NK-92 (cell line): ENCODE data around the gene TAF1A.
"Not testable (repeated sequence)": the region's sequence is repeated elsewhere in the genome, so short reads cannot be mapped to it uniquely, and the experiment has no call there.

Experiments used
- DNase-seq: peaks from one replicate; lab custom pipeline; 2025; ENCODE audit not compliant: unreplicated experiment; lab: John Stamatoyannopoulos, UW

The TAF1A gene

DNA sequence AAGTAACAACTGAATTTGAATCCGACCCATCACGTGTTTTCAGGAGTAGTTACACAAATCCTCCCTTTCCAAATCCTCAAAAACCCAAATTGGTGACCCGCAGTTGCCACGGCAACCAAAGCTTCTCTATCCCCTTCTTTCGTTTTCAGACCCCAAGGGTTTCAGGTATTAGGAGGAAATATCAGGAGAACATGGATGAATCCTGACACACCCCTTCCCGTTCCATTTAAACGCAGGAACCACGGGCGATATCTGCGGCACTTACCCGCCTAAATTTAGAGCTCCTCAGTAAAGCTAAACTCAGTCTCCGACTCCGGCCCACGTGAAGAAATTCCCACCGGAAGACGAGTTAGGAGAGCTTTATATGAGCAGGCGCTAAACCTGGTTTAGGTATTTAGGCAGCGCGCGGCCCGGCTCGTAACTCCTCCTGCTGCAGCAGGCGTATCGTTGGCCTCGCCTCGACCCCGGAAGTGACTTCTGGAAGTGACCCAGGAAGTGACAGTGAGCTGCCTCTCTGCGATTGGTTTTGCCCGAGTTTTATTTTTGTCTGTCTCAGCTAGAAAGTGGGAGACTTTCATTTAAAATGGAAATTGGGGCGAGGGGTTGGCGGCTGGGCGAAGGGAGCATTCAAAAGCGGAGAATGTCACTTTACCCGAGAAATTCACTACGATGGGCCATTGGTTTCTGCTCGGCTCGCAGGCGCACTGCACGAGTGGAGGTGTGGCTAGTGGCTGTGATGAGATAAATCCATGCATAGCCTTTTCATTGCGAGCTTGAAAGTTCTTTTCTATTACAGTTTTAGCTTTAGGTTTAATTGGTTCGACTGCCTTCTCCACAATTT is at the start of gene TAF1A:
TSS of gene TAF1A (minus strand) at position 472 of the 841 bp plus-strand sequence.
- DNase-seq: peak; percentile 34

- DNase-seq: no peak
Measured at GRCh38 chr1:222634180-222635013, 44.7 kb upstream of the TAF1A start.

- DNase-seq: no peak
Measured at GRCh38 chr1:222632749-222633148, 43.0 kb upstream of the TAF1A start.

- no peak for DNase-seq
Measured at GRCh38 chr1:222631611-222632208, 42.0 kb upstream of the TAF1A start.

- no peak for DNase-seq
Measured at GRCh38 chr1:222629921-222630535, 40.3 kb upstream of the TAF1A start.

- no peak for DNase-seq
Measured at GRCh38 chr1:222627232-222627631, 37.5 kb upstream of the TAF1A start.

DNA sequence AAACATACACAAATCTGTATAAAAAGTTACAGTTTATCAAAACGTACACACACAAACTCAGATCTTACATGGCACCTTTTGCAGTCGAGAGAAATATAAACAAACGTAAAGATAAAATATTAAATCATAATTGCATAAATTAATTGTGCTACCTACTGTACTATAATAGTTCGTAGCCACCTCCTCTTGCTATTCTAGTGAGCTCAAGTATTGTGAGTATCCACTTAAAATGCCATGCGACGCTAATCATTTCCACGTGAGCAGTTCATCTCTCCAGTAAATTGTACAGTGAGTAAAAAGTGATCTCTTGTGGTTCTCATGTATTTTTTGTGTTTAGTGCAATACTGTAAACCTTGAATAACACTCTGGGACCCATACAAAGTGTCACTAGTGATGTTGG is 34.5 kb upstream of the TAF1A start:
- DNase-seq: no peak

DNA sequence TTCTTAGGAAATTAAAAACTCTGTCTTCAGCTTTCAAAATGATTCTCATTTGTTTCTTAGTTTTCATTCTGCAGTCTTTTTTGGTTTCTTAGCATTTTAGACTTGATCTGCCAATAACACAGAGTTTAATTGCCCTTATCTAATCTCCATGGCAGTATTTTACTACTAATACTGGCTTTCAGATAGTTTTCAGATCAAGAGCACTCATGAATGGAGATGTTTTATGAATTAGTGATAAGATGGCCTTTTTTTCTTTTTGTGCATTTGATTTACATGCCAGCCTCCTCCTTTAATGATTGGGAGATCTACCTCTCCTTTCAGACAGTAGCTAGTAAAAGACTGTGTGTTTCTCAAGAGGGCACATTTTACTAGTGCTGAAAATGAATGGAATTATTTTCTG is 33.7 kb upstream of the TAF1A start:
- DNase-seq: no peak

GRCh38 chr1:222622765-222623164 is 33.0 kb upstream of the TAF1A start:
- no peak for DNase-seq

GRCh38 chr1:222620566-222620965 is 30.8 kb upstream of the TAF1A start:
- no peak for DNase-seq

GRCh38 chr1:222618880-222619596 is 29.3 kb upstream of the TAF1A start:
- no peak for DNase-seq

DNA sequence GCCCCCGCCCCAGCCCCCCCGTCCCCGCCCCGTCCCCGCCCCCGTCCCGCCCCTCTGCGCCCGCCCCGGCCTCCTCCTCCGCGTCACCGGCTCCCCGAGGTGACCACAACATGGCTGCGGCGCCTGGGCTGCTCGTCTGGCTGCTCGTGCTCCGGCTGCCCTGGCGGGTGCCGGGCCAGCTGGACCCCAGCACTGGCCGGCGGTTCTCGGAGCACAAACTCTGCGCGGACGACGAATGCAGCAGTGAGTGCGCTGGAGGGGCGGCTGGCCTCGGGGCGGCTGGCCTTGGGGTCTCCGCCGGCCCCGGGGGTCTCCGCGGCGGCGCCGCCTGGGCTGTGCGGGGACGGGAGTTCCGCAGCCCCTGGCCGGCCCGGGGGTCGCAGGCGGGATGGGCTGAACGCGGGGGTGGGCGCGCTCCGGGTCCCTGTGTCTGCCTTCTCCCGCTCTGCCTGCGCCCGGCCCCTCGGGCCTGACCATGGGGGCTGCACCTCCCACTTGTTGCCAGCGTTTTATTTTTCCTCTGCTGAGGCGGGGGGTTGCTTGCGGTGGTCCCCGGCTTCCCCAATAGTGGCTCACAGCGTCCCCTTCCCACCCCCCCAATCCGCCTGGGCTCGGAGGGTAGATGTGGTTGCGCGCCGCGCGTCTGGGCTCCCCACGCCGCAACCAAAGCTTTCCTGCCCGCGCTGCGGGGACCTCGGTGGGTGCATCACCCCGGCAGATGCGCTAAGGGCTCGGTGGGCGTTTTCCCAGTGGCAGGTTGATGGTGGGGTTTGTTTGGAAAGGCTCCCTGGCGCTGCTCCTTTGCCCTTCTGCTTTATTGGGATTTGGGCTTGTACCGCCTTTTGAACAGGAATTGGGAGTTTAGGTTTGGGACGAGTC is 28.5 kb upstream of the TAF1A start, which contains the start of gene MIA3:
TSS of gene MIA3 (plus strand) at position 97 of the 879 bp plus-strand sequence. CDS start at position 111, 14 bp downstream.
- no peak for DNase-seq

GRCh38 chr1:222617367-222617951 is 27.7 kb upstream of the TAF1A start:
- peak; percentile 53 for DNase-seq

DNA sequence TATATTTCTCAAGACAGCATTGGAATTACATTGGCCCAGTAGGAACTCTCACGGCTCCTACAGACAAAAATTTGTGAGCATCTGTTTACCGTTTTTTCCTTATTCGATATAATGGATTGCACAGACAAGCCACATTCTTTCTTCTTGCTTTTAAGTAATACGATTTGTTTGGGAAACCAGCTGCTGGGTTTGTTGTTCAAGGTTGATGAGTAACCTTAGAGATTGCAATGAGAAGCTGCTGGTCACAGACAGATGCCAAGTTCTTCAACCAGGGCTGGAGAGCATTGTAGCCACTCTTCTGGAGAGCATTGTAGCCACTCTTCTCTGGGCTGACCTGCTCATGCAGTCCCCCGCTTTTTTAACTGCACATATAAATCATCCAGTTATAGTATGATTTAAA is 26.8 kb upstream of the TAF1A start:
- no peak for DNase-seq

DNA sequence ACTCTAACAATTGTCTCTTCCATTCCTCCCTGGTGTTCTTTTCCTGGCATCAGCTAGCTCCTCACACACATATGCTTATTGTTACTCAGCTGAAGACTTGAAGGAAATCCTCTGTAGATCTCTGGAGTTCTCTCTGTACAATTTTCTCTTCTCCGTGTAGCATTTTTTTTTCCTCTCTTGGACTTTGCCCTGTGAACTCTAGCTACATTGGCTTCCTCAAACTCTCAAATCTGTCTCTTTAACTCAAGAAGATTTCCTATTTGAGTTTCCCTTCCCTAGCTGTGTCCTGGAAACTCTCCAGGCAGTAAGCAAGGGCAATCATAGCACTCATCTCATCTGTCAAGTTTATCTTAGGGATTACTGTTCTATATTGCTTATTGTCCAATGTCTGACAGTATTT is 23.9 kb upstream of the TAF1A start:
- DNase-seq: no peak

- DNase-seq: no peak
Measured at GRCh38 chr1:222610728-222611127, 21.0 kb upstream of the TAF1A start.

DNA sequence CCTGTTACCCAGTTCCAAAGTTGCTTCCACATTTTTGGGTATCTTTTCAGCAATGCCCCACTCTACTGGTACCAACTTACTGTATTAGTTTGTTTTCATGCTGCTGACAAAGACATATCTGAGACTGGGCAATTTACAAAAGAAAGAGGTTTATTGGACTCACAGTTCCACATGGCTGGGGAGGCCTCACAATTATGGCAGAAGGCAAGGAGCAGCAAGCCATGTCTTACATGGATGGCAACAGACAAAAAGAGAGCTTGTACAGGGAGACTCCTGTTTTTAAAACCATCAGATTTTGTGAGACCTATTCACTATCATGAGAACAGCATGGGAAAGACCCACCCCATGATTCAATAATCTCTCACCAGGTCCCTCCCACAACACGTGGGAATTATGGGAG is 19.4 kb upstream of the TAF1A start:
- not testable (repeated sequence) for DNase-seq

- no peak for DNase-seq
Measured at GRCh38 chr1:222606757-222607156, 17.0 kb upstream of the TAF1A start.

GRCh38 chr1:222601257-222601656 is 11.5 kb upstream of the TAF1A start:
- no peak for DNase-seq
